Neural progenitor cell (in vitro differentiated cells): Measurements from ENCODE around the gene RPA1.

Experiments used
- EZH2phosphoT487 ChIP-seq: fragments of 200-600 bp; sonication (generic); IDR thresholded peaks from 2 replicates; pipeline ENCODE4 v1.6.1; 2017; ENCODE audit warnings: antibody characterized with exemption
- TF ChIP-seq, protein P1 (sequence below): fragments of 200-600 bp; sonication (generic); IDR thresholded peaks from 2 replicates; pipeline ENCODE4 v1.5.1; 2017; ENCODE audit warnings: antibody characterized with exemption, mild to moderate bottlenecking

DNA sequence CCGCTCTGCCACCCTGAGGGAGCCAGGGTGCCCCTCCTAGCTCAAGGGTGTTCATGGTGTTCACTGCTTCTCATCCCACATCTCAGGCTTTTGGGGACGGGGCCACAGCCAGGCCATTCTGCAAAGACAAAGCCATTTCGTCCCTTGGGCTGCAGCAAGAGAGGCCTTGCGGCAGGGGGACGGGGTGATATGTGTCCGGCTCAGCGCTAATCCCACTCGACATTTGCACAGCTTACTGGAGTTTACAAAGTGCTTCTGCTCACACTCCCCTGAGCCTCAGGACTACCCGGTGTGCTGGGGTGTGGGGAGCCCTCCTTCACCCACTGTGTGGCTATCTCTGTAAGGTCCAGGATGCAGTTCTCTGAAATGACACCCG is 111.0 kb downstream of the RPA1 start:
- TF ChIP-seq, protein P1, sequence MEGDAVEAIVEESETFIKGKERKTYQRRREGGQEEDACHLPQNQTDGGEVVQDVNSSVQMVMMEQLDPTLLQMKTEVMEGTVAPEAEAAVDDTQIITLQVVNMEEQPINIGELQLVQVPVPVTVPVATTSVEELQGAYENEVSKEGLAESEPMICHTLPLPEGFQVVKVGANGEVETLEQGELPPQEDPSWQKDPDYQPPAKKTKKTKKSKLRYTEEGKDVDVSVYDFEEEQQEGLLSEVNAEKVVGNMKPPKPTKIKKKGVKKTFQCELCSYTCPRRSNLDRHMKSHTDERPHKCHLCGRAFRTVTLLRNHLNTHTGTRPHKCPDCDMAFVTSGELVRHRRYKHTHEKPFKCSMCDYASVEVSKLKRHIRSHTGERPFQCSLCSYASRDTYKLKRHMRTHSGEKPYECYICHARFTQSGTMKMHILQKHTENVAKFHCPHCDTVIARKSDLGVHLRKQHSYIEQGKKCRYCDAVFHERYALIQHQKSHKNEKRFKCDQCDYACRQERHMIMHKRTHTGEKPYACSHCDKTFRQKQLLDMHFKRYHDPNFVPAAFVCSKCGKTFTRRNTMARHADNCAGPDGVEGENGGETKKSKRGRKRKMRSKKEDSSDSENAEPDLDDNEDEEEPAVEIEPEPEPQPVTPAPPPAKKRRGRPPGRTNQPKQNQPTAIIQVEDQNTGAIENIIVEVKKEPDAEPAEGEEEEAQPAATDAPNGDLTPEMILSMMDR, result no peak
- TF ChIP-seq EZH2phosphoT487, result no peak
